Measurements from ENCODE around the gene CCDC148. TPM values are rescaled to one million over a fixed set of nuclear protein-coding genes. Genes with fewer than 3 reads are reported as not detected.
A peak's percentile ranks its signal among the peaks of the same experiment; 100 is the strongest.

The CCDC148 gene
- total and polyA plus RNA-seq, 10 of the 15 experiments (the other 5 are each of a cell fraction or from before 2014, with no cell fraction given): 0.07 to 0.30 (median 0.18) TPM; not detected in 7

DNA sequence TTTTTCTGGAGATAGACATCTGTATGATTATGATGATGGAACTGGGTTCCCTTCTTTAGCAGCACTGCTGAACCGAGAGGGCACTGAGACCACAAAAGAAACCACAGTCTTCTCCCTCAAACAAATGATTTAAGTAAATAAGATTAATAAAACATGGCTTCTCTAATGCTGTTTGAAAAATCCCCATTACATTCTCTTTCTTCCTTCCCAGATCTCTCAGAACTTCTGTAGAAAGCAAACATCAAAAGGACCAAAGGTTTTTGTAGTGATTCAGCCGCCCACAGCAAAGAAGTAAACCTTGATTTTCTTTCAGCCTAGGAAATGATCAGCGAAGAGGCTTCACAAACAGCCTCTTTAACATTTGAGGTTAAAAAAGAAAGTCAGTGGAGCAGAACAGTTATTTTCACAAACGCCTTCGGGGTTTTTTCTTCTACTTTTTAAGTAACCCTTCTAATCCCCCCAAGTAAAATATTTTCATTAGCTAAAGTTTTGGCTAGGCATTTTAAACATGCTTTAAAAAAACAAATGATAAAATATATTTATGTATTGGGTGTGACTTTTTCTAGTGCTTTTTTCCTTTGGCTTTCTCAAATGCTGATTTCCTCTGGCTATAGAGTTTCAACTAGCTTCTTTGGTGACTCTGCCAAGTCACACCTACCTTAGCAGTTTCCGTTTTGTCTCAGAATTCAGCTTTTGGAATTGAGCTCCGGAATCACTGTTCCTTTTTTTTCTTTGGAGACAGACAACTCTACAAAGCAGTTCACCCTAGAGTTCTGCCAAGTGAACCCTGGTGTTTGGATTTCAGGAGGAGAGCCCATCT lies 265.3 kb downstream of the CCDC148 start (continued):
- TF ChIP-seq, protein P1, sequence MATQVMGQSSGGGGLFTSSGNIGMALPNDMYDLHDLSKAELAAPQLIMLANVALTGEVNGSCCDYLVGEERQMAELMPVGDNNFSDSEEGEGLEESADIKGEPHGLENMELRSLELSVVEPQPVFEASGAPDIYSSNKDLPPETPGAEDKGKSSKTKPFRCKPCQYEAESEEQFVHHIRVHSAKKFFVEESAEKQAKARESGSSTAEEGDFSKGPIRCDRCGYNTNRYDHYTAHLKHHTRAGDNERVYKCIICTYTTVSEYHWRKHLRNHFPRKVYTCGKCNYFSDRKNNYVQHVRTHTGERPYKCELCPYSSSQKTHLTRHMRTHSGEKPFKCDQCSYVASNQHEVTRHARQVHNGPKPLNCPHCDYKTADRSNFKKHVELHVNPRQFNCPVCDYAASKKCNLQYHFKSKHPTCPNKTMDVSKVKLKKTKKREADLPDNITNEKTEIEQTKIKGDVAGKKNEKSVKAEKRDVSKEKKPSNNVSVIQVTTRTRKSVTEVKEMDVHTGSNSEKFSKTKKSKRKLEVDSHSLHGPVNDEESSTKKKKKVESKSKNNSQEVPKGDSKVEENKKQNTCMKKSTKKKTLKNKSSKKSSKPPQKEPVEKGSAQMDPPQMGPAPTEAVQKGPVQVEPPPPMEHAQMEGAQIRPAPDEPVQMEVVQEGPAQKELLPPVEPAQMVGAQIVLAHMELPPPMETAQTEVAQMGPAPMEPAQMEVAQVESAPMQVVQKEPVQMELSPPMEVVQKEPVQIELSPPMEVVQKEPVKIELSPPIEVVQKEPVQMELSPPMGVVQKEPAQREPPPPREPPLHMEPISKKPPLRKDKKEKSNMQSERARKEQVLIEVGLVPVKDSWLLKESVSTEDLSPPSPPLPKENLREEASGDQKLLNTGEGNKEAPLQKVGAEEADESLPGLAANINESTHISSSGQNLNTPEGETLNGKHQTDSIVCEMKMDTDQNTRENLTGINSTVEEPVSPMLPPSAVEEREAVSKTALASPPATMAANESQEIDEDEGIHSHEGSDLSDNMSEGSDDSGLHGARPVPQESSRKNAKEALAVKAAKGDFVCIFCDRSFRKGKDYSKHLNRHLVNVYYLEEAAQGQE (IDR thresholded peaks at IDR 0.05; ENCODE audit: low read depth, low read length): no peak
- TF ChIP-seq NBN (IDR thresholded peaks at IDR 0.05) (no peak), IKZF2 (IDR thresholded peaks at IDR 0.05) (peak; percentile 41 to 75), WRNIP1 (IDR thresholded peaks at IDR 0.05; ENCODE audit: borderline replicate concordance, low read depth, low read length) (no peak), LARP7 (IDR thresholded peaks at IDR 0.05) (no peak), HDAC6 (IDR thresholded peaks at IDR 0.05; ENCODE audit: unreplicated experiment) (no peak), MEF2A (IDR thresholded peaks at IDR 0.05; ENCODE audit: insufficient read depth, low read depth, low read length) (0 out of 2 replicates have a peak, but pooled peaks have one; percentile 11), ASH2L (IDR thresholded peaks at IDR 0.05; ENCODE audit: borderline replicate concordance, low read depth) (no peak), IRF4 (IDR thresholded peaks at IDR 0.05; ENCODE audit: low read depth, low read length) (no peak), MEF2B (IDR thresholded peaks at IDR 0.05; ENCODE audit: partially characterized antibody, poor library complexity, severe bottlenecking) (peak; percentile 30), BACH1 (IDR thresholded peaks at IDR 0.05; ENCODE audit: borderline replicate concordance) (no peak), POLR2A (IDR thresholded peaks at IDR 0.05; ENCODE audit: low read depth, low read length) (no peak), FOXM1 (IDR thresholded peaks at IDR 0.05; ENCODE audit: low read depth, low read length) (peak; percentile 67), RCOR1 (conservative IDR thresholded peaks at IDR 0.05; ENCODE audit: low read depth, low read length) (0 out of 2 replicates have a peak, but pooled peaks have one; percentile 61), ZNF217 (IDR thresholded peaks at IDR 0.05) (no peak), SMAD1 (IDR thresholded peaks at IDR 0.05; ENCODE audit: low read depth, partially characterized antibody) (no peak), STAT3 (IDR thresholded peaks at IDR 0.05; ENCODE audit: low read depth, low read length) (no peak), IKZF1 (conservative IDR thresholded peaks at IDR 0.05) (peak; percentile 51; the same call in 1 of the 2 replicates), MTA3 (IDR thresholded peaks at IDR 0.05; ENCODE audit: borderline replicate concordance, low read length) (peak; percentile 56; the same call in 1 of the 2 replicates), SIN3A (IDR thresholded peaks at IDR 0.05; ENCODE audit: low read depth, low read length) (no peak), SMAD5 (IDR thresholded peaks at IDR 0.05; ENCODE audit: low read depth) (no peak), YY1 (IDR thresholded peaks at IDR 0.05; ENCODE audit: low read depth, low read length) (no peak; the same call in 1 of the 2 replicates)
- TF ChIP-seq, protein P2, sequence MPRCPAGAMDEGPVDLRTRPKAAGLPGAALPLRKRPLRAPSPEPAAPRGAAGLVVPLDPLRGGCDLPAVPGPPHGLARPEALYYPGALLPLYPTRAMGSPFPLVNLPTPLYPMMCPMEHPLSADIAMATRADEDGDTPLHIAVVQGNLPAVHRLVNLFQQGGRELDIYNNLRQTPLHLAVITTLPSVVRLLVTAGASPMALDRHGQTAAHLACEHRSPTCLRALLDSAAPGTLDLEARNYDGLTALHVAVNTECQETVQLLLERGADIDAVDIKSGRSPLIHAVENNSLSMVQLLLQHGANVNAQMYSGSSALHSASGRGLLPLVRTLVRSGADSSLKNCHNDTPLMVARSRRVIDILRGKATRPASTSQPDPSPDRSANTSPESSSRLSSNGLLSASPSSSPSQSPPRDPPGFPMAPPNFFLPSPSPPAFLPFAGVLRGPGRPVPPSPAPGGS (IDR thresholded peaks at IDR 0.05; ENCODE audit: borderline replicate concordance, insufficient read depth, low read depth, low read length, poor library complexity, severe bottlenecking): no peak
- TF ChIP-seq, protein P3, sequence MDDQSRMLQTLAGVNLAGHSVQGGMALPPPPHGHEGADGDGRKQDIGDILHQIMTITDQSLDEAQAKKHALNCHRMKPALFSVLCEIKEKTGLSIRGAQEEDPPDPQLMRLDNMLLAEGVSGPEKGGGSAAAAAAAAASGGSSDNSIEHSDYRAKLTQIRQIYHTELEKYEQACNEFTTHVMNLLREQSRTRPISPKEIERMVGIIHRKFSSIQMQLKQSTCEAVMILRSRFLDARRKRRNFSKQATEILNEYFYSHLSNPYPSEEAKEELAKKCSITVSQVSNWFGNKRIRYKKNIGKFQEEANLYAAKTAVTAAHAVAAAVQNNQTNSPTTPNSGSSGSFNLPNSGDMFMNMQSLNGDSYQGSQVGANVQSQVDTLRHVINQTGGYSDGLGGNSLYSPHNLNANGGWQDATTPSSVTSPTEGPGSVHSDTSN (IDR thresholded peaks at IDR 0.05; ENCODE audit: insufficient replicate concordance, low read depth, low read length): no peak
